Choroid plexus epithelial cell (primary cell): Measurements from ENCODE around the gene BDKRB2.

Source experiments
- DNase-seq: peaks from one replicate; pipeline ENCODE4 v3.0.0-alpha.2; 2010; ENCODE audit warnings: low read depth
- H3K4me3 ChIP-seq: 2 replicates; pipeline ENCODE4 v1.5.1; 2011; ENCODE audit warnings: low read depth, mild to moderate bottlenecking, control low read depth, low read length, moderate library complexity
- TF ChIP-seq, protein P1 (sequence below): conservative IDR thresholded peaks from 2 replicates; pipeline ENCODE4 v1.5.1; 2011; ENCODE audit warnings: low read depth, mild to moderate bottlenecking, control low read depth, inconsistent platforms, low read length, moderate library complexity

Gene BDKRB2

DNA sequence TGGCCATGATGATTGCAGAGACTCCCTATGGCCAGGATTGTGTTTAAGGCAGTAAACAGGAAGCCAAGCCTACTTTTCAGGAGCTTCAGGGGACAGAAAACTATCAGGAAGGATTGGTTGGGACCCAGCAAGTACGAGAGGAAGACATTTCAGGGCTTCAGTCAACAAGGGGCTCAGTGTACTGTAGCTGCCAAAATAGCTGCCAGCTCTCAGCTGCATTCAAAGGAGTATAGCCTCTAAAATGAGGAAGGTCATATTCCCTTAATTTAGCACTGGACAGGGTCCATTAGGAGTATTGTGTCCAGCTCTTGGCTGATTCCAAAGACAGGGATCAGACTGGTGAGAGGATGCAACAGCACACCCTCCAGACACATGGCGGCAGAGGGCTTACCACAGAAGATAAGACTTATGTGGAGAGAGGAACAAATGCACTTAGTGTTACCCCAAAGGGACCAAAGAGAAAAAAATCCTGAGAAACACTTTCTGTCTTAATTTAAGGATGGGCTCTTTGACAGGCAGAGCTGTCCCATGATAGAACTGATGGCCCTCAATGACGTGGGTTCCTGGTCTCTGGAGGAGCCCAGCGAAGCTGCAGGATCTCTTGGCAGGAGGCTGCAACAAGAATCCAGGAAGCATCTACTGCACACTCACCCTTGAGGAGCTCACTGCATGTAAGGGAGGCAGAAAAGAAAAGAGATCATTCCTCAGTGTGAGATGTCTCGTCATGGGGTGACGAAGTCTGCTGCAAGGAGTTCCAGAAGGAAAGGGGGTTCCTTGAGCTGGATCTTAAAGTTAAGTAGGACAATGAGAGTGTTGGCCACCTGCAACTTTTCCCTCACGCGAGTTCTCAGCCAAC, 66.2 kb downstream of the BDKRB2 start:
- TF ChIP-seq, protein P1, sequence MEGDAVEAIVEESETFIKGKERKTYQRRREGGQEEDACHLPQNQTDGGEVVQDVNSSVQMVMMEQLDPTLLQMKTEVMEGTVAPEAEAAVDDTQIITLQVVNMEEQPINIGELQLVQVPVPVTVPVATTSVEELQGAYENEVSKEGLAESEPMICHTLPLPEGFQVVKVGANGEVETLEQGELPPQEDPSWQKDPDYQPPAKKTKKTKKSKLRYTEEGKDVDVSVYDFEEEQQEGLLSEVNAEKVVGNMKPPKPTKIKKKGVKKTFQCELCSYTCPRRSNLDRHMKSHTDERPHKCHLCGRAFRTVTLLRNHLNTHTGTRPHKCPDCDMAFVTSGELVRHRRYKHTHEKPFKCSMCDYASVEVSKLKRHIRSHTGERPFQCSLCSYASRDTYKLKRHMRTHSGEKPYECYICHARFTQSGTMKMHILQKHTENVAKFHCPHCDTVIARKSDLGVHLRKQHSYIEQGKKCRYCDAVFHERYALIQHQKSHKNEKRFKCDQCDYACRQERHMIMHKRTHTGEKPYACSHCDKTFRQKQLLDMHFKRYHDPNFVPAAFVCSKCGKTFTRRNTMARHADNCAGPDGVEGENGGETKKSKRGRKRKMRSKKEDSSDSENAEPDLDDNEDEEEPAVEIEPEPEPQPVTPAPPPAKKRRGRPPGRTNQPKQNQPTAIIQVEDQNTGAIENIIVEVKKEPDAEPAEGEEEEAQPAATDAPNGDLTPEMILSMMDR: no peak
- H3K4me3 ChIP-seq: no peak overlapping the region
- DNase-seq: no peak

DNA sequence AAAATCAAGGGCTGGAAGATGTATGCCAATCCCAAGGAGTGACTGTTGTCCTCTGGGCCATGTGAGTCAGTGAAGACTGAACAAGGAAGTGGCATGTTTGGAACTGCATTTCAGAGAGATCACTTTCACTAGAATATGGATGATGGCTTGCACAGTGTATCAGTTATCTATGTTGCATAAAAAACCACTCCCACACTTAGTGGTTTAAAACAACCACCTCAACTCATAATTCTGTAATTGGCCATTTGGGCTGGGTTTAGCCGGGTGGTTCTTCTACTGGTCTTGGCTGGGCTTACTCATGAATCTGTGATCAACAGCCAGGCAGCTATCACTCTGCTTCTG, 66.8 kb downstream of the BDKRB2 start:
- TF ChIP-seq, protein P1: no peak
- DNase-seq: no peak
- H3K4me3 ChIP-seq: no peak overlapping the region

DNA sequence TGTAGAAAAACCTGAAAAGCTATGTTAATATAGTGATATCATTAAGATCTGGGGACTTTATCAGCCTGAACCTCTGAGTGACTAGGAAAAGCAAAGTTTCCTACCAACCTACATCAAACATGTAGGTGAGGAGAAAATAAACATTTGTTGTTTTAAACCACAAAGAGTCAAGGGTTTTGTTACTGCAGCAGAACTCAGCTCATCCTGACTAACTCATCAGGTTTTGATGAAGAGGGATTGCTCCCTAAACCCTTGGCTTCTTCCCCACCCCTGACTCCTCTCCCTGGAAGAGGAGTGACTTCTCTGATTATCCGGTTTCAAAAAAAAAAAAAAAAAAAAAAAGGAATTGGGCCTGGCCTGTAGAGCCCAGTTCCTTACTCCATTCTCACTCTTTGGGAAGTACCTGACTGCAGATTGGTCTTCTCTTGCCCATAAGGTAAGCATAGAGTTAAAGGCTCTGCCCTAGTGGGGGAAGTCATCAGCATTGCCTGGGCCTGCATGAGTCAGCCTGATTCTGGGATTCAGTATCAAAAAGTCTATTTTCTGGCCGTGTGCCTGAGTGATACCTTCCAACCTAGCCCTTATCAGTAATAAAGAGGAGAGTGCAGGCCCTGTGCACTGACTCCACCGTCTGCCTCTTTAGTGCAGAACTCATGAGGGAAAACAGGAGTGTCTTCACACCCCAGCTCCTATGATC, 68.3 kb downstream of the BDKRB2 start:
- TF ChIP-seq, protein P1: no peak
- H3K4me3 ChIP-seq: no peak overlapping the region
- no peak for DNase-seq

DNA sequence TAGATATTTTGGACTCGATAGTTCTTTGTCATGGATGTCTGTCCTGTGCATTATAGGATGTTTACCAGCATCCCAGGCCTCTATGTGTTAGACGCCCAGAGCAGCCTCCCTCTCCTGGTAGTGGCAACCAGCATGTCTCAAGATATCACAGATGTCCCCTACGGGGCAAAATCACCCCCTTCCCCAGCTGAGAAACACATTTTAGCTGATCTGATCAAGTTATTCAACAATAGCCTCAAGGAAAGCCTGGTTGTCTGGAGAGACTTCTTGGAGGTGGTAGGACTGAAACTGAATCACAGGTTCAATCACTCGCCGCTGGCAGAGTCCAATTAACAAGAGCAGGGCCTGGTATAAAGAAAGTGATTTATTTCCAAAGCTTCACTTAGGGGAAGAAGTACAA, 69.0 kb downstream of the BDKRB2 start:
- TF ChIP-seq, protein P1: no peak
- DNase-seq: no peak
- no peak overlapping the region for H3K4me3 ChIP-seq

DNA sequence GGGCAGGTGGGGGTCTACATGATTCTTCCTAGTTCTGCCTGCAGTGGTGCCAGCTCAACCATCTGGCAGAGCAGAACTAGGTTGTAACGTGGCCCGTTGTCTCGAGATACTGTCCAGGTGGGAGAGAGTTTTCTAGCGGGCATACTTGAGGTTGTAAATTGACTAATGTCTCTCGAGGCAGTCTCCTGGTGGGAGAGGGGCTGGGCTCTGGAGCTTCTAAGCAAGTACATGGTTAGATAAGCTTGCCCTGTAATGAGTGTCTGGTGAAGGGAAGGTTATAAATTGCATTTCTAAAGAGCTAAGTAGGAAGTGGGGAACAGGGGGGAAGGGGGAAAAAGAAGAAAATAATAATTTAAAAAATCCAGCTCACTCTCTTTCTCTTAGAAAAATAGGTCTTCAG, 69.5 kb downstream of the BDKRB2 start:
- TF ChIP-seq, protein P1: no peak
- no peak for DNase-seq
- no peak overlapping the region for H3K4me3 ChIP-seq

DNA sequence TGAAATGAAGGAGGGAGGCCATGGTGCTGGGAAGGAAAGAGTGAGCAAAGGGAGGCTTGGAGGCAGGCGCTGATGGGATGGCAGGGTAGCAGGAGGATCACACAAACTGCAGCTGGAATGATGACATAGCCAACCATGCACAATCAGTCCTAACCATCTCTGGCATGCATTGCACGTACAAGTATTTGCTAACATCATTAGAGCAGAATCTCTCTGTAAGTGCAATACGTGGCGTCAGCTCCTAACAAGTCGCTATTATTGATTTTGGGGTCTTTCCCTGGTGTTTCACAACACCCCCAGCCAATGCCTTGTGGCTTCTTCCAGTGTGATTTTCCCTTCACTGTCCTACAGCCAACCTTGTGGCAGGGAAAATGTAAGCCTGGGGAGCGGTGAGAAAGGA, 69.9 kb downstream of the BDKRB2 start:
- no peak overlapping the region for H3K4me3 ChIP-seq
- DNase-seq: peak; percentile 74
- TF ChIP-seq, protein P1: no peak
